HG03196 (cell line): Measurements from ENCODE around the gene ERICH3.
"Not testable (repeated sequence)": the region's sequence is repeated elsewhere in the genome, so short reads cannot be mapped to it uniquely, and the experiment has no call there.

Experiments used
- ATAC-seq: cut with Tn5 transposase; IDR thresholded peaks from one replicate; pipeline ENCODE4 v1.9.1; 2021; ENCODE audit not compliant: unreplicated experiment

Gene ERICH3

DNA sequence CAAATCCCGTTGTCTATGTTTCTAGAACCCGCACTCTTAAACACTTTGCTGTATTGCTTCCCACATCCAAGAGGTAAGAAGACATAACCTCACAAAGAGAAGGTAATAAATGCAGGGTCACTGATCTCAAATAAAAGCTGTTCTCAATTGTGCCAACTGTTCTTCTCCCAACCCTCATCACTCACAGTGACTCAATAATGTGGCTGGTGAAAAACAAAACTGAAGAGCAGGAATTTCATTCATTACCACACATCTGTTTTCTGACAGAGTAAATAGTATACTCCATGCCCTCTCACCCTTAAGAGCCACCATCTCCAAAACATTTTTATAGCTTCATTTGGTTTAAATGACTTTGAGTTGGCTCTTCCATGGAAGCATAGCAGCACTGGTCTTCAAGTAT is 6.2 kb upstream of the ERICH3 start:
- ATAC-seq: no peak

DNA sequence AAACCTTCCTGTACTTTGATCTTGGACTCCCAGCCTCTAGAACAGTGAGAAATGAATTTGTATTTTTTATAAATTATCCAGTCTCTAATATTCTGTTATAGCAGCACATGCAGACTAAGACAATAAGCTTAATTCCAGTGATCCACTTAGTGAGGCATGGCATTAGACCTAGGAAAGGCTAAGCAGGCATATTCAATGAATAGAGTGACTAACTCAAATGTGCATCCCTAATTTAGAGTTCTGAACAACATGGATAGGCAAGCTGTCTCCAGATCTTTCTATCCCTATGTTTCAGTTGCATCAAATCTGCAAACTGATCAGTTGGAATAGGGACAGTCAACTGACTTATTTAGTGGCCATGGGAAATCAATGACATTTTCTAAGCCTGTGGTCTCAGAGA is 4.3 kb upstream of the ERICH3 start:
- ATAC-seq: no peak

DNA sequence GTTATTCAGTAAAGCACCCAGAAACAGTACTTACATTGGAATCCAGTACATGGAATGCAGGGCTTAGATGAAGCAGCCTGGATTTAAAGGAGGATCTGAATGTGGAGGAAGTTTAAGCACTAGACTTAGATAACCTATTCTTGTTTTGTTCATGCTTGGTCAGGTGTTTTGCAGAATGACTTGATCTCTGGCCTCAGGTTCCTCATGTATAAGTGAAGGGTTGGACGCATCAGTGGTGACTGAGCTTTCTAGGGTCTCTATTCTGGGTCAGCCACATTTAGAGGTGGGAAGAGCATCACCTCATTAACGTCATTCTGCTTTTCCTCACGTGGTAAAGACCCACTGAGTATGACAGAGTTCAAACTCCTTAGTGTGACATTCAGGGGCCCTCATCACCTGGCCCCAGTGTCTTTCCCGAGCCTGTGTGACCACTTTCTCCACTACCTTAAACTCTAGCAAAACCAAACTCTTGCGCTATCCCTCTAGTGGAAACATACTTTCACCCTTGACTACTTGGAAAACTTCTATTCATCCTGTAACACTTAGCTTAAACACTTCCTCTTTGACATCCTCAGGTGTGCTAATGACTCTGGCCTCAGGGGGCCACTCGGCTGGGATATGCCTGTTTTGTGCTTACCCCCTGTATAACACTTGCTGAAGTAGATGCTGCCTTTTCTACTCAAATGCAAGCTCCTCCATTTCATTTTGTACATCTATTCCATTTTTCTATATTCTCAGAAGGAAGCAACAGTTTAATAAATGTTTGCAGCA is 871 bp upstream of the ERICH3 start:
- no peak for ATAC-seq

DNA sequence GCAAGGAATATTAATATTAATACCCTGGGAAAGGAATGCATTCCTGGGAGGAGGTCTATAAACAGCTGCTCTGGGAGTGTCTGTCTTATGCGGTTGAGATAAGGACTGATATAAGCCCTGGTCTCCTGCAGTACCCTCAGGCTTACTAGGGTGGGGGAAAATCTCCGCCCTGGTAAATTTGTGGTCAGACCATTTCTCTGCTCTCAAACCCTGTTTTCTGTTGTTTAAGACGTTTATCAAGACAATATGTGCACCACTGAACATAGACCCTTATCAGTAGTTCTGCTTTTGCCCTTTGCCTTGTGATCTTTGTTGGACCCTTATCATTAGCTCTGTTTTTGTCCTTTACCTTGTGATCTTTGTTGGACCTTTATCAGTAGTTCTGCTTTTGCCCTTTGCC is 2.7 kb downstream of the ERICH3 start:
- not testable (repeated sequence) for ATAC-seq

DNA sequence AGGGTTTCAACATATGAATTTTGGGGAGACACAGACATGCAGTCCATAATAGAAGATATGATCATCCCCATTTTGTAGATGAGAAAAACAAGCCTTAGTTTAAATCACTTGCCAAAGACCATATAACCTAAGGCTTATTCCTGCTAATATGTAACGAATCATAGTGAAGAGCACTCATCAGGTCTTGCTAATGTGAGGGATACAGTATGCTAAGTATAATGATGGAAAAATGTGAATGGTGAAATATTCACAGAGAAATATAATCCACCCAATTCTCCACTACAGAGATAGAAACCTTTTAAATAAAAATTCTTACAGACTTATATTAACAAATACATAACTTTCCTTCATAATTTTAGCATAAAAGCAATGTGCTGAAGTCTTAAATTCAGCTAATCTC is 18.9 kb downstream of the ERICH3 start:
- ATAC-seq: no peak

DNA sequence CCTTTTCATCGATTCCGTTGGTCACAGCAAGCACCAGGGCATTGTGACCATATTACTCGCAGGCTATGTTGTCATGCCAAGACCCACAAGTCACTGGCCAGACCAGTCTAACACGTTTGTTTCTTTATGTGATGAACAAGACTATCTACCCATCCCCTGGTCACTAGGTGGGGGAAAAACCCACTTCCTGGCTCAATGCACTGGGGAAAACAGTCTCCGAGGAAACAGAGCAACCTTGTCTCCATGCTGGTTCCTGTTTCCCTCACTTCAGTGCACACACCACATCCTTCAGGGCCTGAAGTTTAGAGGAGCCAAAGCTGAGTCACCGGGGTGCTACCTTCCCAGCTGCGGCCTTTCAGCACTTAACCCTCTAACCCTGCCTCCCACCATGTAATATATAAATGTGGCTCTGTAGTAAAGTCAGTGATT is 20.9 kb downstream of the ERICH3 start:
- peak; percentile 99 for ATAC-seq

DNA sequence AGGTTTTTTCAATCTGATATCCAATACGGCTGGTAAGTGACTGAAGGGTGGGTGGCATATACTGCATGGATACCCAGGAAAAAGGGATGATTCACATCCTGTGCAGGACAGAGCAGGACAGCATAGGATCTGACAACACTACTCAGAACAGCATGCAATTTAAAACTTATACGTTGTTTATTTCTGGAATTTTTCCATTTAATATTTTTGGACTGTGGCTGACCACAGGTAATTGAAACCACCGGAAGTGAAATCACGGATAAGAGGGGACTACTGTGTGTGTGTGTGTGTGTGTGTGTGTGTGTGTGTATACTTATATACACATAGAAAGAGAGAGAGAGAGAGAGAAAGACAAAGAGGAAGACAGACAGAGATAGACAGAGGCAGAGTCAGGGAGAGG is 23.0 kb downstream of the ERICH3 start:
- no peak for ATAC-seq

DNA sequence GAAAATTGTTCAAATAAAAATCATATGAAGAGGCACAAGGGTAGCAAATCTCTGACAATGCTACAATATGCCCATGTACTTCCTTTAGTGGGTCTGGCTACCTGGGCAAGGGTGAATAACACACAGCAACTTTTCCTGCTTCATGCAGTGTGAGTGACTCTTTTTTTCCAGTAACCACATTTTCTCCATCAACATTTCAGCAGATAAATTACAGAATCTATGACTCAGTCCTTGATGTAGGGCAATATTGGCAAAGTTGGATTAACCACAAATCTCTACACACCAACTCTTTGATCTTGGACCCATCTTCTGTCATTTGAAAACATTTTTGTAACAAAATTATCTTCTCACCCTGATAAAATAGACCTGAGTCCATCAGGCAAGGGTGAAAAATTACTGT is 31.7 kb downstream of the ERICH3 start:
- ATAC-seq: no peak

DNA sequence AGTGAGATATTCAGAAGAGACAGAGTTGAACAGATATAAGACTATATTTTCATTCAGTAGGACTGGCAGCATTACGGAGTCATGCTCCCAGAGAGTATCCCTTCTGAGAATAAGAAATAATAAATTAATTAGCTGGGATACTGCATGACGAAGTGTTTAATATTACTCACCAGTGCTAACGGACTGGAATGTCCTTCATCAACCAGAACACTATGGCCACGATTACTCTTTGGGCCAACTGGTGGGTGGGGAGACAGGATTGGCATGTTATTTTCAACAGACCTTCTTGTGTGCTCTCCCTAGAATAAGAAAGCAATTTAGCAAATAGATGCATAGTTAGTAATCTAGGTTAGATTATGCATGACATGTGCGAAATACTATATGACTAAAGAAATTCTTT is 32.4 kb downstream of the ERICH3 start:
- no peak for ATAC-seq

DNA sequence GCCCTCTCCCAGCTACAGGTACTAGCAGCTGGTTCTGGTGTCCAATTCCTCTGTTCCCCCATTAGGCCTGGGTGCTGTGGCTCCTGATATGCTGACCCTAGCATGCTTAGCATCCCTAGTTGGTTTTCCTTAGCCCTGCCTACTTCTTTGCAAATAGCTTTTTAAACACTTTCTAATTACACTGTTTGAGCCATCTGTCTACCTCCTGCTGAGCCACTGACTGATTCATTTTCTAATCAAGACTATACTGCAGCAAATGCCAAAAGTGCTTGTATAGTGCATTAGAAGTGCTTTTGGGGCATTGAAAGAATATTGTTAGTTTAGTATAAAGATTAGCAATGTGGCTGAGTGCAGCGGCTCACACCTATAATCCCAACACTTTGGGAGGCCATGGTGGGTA is 36.3 kb downstream of the ERICH3 start:
- no peak for ATAC-seq

DNA sequence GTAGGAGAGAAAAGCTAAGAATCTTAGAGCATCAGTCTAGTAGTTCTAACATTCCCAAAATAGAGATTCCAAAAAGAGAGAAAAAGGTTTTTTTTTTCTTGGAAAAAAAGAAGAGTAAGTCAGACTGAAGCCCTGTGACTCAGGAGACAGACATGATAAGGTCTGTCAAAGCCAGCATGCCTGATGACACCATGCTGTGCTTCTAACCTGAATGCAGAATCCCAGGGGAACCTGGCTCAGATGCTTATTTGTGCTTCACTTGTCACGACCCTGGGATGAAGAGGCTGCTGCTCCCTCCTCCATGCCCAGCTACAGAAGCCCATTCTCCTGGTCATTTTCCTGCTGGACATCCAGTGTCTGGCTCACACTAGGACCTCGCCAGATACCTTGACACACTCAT is 44.3 kb downstream of the ERICH3 start:
- no peak for ATAC-seq

DNA sequence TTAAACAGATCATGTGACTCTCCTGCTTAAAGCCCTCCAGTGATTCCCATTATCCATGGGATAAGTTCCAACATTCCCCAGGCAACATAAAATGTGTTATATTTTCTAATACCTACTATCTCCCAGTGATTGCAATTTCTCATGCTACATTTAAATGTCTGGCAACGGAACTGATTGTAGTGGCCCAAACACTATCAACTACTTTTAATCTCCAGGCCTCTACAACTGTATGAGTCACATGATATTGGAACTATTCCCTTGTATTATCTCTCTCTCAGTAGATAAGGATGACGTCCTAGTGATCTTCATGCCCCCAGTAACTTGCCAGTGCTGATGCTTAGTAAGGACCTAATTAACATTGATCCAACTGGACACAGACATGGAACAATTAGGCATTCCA is 49.9 kb downstream of the ERICH3 start:
- ATAC-seq: no peak

DNA sequence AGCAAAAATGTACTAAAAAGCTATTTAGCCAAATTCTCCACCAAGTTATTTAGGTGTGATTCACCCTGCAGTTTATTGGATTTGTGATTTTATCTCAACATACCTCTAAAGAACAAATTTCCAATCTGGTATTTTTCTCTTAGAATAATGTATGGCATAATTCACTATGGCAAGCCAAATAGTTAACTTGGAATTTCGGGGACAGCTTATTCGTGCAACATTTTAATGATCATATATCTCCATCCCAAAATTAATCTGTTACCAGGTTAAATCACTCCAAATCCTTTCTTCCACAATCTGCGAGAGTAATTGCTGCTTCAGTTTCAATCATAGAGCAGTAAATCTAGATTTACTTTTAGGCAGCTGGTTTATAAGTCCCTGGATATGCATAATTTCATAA is 53.4 kb downstream of the ERICH3 start:
- no peak for ATAC-seq

DNA sequence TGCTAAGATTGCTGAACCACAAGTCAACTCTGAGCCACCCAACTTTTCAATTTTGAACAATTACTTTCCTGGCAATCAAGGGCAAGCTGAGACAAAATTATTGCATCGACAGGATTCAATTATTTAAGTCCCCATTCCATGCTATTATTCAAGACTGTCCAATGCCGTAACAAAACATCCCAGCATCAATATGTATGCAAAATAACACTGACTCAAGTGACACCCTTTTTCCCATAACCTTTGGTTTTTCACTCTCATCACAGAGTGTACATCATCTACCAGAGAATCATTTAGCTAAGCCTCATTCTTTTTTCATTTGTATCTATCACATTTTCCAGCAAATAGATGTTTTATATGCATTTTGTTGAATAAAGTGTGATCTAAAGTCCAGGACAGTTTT is 54.6 kb downstream of the ERICH3 start:
- no peak for ATAC-seq

DNA sequence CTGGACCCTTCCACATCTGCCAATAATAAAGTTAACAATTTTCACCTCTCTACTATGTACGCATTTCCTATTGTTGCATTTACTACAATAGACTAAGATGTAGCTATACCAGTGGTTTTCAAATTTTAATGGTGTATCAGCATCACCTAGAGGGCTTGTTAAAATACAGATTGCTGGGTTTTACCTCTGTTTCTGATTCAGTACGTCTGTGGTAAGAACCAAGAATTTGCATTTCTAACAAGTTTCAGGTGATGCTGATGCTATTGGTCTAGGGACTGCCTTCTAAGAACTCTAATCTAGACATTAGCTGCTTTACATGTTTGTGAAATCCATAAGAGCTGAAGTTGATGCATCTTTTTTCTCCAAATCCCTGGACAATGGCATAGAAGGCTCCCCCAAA is 59.7 kb downstream of the ERICH3 start:
- ATAC-seq: no peak

DNA sequence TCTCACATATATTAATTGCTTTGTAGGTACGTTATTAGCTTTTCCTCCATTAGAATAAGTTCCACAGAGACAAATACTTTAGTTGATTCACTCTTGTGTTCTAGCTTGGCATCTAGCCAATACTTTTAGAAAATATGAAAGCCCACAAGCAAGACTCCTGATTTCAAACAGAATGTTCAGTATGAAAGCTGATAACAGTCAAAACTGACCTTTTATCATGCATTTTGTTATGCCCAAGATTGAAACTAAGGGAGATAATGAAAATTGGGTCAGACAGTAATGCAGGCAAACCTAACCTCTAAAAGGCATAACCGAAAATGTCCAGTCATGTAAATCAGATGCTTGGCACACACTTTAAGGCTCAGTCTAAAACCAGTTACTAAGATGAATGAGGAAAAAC is 61.7 kb downstream of the ERICH3 start:
- no peak for ATAC-seq

DNA sequence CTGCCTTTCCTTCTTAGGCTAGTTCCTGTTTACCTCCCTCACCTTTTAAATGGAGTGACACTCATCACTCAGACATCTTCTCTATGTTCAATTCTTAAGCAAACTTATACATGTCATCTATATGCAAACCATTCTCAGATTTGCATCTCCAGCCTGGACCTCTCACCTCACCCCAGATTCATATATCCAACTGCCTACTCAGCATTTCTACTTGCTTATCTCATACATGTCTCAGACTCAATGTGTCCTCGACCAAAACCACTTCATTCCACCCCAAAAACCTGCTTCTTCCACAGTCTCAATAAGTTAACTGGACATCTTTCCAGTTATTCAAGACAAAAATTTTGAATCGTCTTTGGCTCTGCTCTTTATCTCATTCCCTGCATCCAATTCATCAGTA is 62.6 kb downstream of the ERICH3 start:
- no peak for ATAC-seq

DNA sequence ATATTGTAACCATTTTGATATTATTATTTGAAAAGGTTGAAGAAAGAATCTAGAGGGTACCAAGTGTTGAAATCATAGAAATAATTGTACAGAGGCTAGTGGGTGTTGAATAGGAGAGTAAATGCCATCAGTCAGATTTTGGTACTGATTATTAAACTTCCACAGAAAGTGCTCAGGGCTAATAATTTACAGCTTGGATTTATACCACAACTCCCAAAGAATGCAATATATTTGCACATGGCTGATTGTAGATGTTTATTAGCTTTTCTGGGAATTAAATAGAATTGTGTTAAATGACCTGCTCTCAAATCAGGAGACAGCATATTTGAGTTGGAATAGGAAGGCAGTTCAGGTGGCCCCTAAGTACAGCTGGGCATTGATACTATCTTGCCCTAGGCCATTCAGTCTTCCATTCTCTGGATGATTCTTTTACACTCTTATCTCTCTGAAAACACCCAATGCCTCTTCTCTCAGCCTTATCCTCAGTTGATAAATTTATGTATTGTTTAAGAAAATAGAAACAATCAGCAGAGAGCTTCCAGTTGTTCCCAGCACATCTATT is 63.7 kb downstream of the ERICH3 start:
- ATAC-seq: no peak

DNA sequence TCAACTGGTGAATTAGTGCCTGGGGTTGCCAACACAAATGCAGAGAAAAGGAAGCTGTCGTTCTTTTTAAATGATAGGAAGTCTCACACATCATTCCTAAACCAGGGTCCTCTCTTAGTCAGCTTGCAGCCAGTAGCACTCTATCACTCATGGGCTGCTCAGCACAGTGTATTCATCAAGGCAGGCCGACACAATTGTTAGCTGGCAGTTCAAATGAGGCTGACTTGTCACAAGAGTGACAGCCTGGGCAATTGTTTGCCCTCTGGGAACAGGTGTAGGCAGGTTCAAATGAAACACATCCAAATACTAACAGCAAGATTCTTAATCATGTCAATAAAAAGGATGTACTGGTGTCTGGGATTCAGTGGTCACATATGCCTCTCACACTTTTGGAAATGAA is 76.9 kb downstream of the ERICH3 start:
- no peak for ATAC-seq

DNA sequence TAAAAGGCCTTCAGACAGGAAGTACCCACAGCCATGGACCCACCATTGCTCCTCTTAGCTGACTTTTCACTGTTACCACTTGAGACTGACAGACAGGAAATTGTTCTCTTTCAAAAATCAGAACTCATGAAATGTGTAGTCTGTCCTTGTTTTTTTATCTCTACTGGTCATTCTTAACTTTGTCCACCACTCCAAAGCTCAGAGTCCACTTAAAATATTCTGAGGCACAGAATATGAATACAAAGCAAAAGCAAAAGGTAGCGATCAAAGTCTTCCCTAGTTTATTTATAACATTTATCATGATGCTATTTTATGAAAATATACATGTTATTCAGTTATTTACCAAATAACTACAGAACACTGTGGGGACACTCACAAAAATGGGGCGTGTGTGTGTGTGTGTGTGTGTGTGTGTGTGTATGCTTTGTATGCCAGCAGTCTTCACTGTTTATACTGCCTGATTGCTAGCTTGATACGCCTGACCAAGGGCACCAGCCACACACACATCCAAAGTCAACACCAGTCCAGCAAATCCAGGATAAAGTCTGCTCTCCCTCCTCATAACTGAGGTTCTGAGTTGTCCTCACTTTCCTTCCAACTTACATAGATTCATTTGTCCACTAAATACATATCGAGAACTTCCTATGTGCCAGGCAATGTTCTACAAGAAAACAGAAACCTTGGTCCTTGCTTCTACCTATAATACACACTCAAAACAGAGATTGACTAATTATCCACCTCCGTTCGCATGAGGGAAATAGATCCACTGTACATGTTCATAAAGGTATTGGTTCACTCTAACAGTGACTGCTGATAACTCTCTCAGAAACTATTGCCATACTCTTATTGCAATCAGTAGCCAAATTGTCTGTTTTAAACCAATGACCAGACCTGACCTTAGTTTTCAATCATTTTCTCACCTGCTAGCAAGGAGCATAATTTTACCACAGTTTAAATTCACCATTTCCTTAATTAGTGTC is 79.4 kb downstream of the ERICH3 start:
- ATAC-seq: no peak

DNA sequence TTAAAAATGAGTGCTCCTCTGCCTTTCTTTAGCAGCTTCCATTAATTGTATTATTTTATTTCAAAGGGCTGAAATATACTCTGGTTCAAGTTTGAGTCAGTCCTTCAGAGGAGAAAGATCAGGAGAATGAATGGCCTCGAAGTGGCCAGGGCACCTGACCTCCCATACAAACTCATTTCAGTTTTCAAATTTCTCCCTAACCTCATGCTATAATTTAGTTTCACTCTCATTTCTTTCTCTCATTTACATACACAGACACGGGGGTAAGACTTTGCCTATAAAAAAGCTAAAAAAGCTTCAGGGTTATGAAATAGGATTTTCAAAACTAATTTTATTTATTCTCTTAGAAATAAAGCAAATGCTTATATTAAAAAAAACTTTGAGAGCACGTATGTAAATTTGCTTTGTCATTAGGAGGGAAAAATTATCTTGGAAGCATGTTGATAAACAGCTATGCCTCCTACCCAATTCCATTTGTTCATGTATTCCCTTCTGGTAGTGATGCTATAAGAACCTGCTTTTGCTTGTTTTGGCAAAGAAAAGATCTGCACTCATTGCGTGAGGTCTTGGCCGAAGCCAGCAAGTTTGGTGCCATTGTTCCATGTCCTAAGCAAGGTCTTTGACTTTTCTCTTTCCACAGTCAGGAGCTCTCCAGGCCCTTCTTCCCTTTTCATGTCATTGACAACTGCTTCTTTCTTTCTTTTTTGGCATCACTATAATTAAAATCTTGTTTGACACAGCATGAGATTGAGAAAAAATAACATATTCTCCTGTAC is 80.8 kb downstream of the ERICH3 start:
- no peak for ATAC-seq
